HepG2 (cell line): ENCODE measurements around the gene NRN1L. TPM values are rescaled to one million over a fixed set of nuclear protein-coding genes. Genes with fewer than 3 reads are reported as not detected.

Source experiments
- GPBP1L1 ChIP-seq: sonication (generic); formaldehyde crosslinking; IDR thresholded peaks from 2 replicates; pipeline ENCODE4 v1.5.0; 2020; ENCODE audit warnings: mild to moderate bottlenecking, missing genetic modification reagents
- HINFP ChIP-seq: sonication (generic); formaldehyde crosslinking; IDR thresholded peaks from 2 replicates; pipeline ENCODE4 v1.4.0; 2020; ENCODE audit warnings: low read depth, mild to moderate bottlenecking, missing genetic modification reagents
- JUNB ChIP-seq: sonication (generic); formaldehyde crosslinking; IDR thresholded peaks from 2 replicates; pipeline ENCODE4 v1.8.0; 2022; ENCODE audit warnings: missing genetic modification reagents, mild to moderate bottlenecking, borderline replicate concordance
- KDM5B ChIP-seq: sonication (generic); formaldehyde crosslinking; IDR thresholded peaks from 2 replicates; pipeline ENCODE4 v1.4.0; 2020; ENCODE audit warnings: missing genetic modification reagents, mild to moderate bottlenecking, borderline replicate concordance
- MTF2 ChIP-seq: sonication (generic); formaldehyde crosslinking; IDR thresholded peaks from 2 replicates; pipeline ENCODE4 v1.5.0; 2020; ENCODE audit warnings: missing genetic modification reagents, borderline replicate concordance
- NFKB2 ChIP-seq: sonication (generic); formaldehyde crosslinking; IDR thresholded peaks from 2 replicates; pipeline ENCODE4 v1.4.0; 2020; ENCODE audit warnings: missing genetic modification reagents, borderline replicate concordance
- NFYB ChIP-seq: sonication (generic); formaldehyde crosslinking; IDR thresholded peaks from 2 replicates; pipeline ENCODE4 v1.4.0; 2020; ENCODE audit warnings: missing genetic modification reagents
- SAP130 ChIP-seq: IDR thresholded peaks from 2 replicates; pipeline ENCODE4 v1.6.1; 2016; ENCODE audit warnings: low read depth
- SIN3A ChIP-seq: IDR thresholded peaks from 2 replicates; pipeline ENCODE4 v1.6.1; 2011; ENCODE audit warnings: low read depth, mild to moderate bottlenecking, control low read depth, low read length, borderline replicate concordance
- ZBTB3 ChIP-seq: sonication (generic); formaldehyde crosslinking; IDR thresholded peaks from 2 replicates; pipeline ENCODE4 v1.4.0; 2020; ENCODE audit warnings: low read depth, mild to moderate bottlenecking, moderate library complexity, missing genetic modification reagents, borderline replicate concordance
- ZBTB40 ChIP-seq, 2 experiments: fragments of 450-650 bp in 1 of 2; sonication (generic) in 1 of 2; formaldehyde crosslinking in 1 of 2; IDR thresholded peaks; 2 replicates each; pipeline versions ENCODE4 v1.6.1 to v1.8.0; 2016 to 2022; ENCODE audit warnings: antibody characterized with exemption in 1 of 2, mild to moderate bottlenecking in 1 of 2, missing genetic modification reagents in 1 of 2
- ZNF337 ChIP-seq: sonication (generic); formaldehyde crosslinking; IDR thresholded peaks from 2 replicates; pipeline ENCODE4 v1.5.1; 2020; ENCODE audit warnings: missing genetic modification reagents, low read depth, mild to moderate bottlenecking, borderline replicate concordance
- ZNF33A ChIP-seq: sonication (generic); formaldehyde crosslinking; IDR thresholded peaks from 2 replicates; pipeline ENCODE4 v1.5.1; 2020; ENCODE audit warnings: missing genetic modification reagents, mild to moderate bottlenecking, moderate library complexity, borderline replicate concordance
- ZNF75D ChIP-seq: sonication (generic); formaldehyde crosslinking; IDR thresholded peaks from 2 replicates; pipeline ENCODE4 v1.8.1; 2023; ENCODE audit warnings: missing genetic modification reagents, mild to moderate bottlenecking, borderline replicate concordance
- polyA plus RNA-seq, 8 experiments: library from polyadenylated mRNA; depleted of rRNA in 3 of 8; stranded (reverse) in 7 of 8; unstranded in 1 of 8; fragments of >200 nt; fragmentation: Illumina TruSeq in 4 of 8; extraction: Trizol in 4 of 8; gene quantifications; 2 replicates each; pipeline versions ENCODE4 v1.2.1 to v1.2.3, GENCODE V29; 2011 to 2016; ENCODE audit warnings: low read depth in 4 of 8, missing spikeins in 1 of 8, mixed read lengths in 1 of 8; ENCODE audit not compliant: insufficient read depth in 1 of 8
- total RNA-seq, 5 experiments: library from RNA; depleted of rRNA; stranded (reverse); fragments of >200 nt; fragmentation: Illumina TruSeq; extraction: Trizol; gene quantifications; 2 replicates each; pipeline ENCODE4 v1.2.3, GENCODE V29; 2016; ENCODE audit warnings: low read depth in 1 of 5

NRN1L gene
- total and polyA plus RNA-seq, 2 of the 13 experiments (the other 11 are each of a cell fraction or from before 2014, with no cell fraction given) = 0.53 to 1.2 TPM

- no peak for TF ChIP-seq ZBTB40 (IDR thresholded peaks at IDR 0.05)
- TF ChIP-seq ZBTB40 (CRISPR knock-in tag; IDR thresholded peaks at IDR 0.05) = no peak
- TF ChIP-seq SIN3A = no peak
- TF ChIP-seq ZNF337 (CRISPR knock-in tag) = no peak
- no peak for TF ChIP-seq NFYB (CRISPR knock-in tag)
- TF ChIP-seq ZBTB3 = no peak
- no peak for TF ChIP-seq ZNF75D (CRISPR knock-in tag)
- TF ChIP-seq ZNF33A (CRISPR knock-in tag) = no peak
- TF ChIP-seq NFKB2 = peak; percentile 54; the same call in 1 of the 2 replicates
- TF ChIP-seq MTF2 = no peak
- TF ChIP-seq JUNB (CRISPR knock-in tag) = no peak
- TF ChIP-seq SAP130 (CRISPR knock-in tag) = peak; percentile 29
- no peak for TF ChIP-seq GPBP1L1 (CRISPR knock-in tag)
- no peak for TF ChIP-seq HINFP (CRISPR knock-in tag)
- TF ChIP-seq KDM5B = no peak
These were observed 31.4 kb downstream of the NRN1L start (continued) for GRCh38 chr16:67915831-67916723.
